ENCODE measurements around the gene LDHB.

The LDHB gene

GRCh38 chr12:21677204-21677603 lies 19.6 kb upstream of the LDHB start:
- no peak for TF ChIP-seq SIN3A (IDR thresholded peaks at IDR 0.05; ENCODE audit: borderline replicate concordance, insufficient read depth, low read length)
- TF ChIP-seq FOXP2 (optimal IDR thresholded peaks at IDR 0.05; ENCODE audit: borderline replicate concordance, extremely low read depth, extremely low read length, insufficient read depth) = no peak
- TF ChIP-seq POLR2AphosphoS5 (IDR thresholded peaks at IDR 0.05; ENCODE audit: low read depth, low read length) = no peak
- TF ChIP-seq REST (IDR thresholded peaks at IDR 0.05; ENCODE audit: insufficient read depth in 1 of 2, low read depth in 2 of 2, low read length in 2 of 2) = no peak
- no peak for TF ChIP-seq TAF1 (IDR thresholded peaks at IDR 0.05; ENCODE audit: borderline replicate concordance, insufficient read depth, low read length)

- TF ChIP-seq TAF1 (IDR thresholded peaks at IDR 0.05; ENCODE audit: borderline replicate concordance, insufficient read depth, low read length) (no peak), POLR2AphosphoS5 (IDR thresholded peaks at IDR 0.05; ENCODE audit: low read depth, low read length) (no peak), FOXP2 (optimal IDR thresholded peaks at IDR 0.05; ENCODE audit: borderline replicate concordance, extremely low read depth, extremely low read length, insufficient read depth) (no peak), REST (IDR thresholded peaks at IDR 0.05; ENCODE audit: insufficient read depth in 1 of 2, low read depth in 2 of 2, low read length in 2 of 2) (no peak), SIN3A (IDR thresholded peaks at IDR 0.05; ENCODE audit: borderline replicate concordance, insufficient read depth, low read length) (no peak)
Measured at GRCh38 chr12:21676776-21677175, 19.1 kb upstream of the LDHB start.

GRCh38 chr12:21675641-21676040 lies 18.0 kb upstream of the LDHB start:
- TF ChIP-seq REST (IDR thresholded peaks at IDR 0.05; ENCODE audit: insufficient read depth in 1 of 2, low read depth in 2 of 2, low read length in 2 of 2) (no peak), TAF1 (IDR thresholded peaks at IDR 0.05; ENCODE audit: borderline replicate concordance, insufficient read depth, low read length) (no peak), FOXP2 (optimal IDR thresholded peaks at IDR 0.05; ENCODE audit: borderline replicate concordance, extremely low read depth, extremely low read length, insufficient read depth) (no peak), POLR2AphosphoS5 (IDR thresholded peaks at IDR 0.05; ENCODE audit: low read depth, low read length) (no peak), SIN3A (IDR thresholded peaks at IDR 0.05; ENCODE audit: borderline replicate concordance, insufficient read depth, low read length) (no peak)

- TF ChIP-seq SIN3A (IDR thresholded peaks at IDR 0.05; ENCODE audit: borderline replicate concordance, insufficient read depth, low read length) = no peak
- no peak for TF ChIP-seq TAF1 (IDR thresholded peaks at IDR 0.05; ENCODE audit: borderline replicate concordance, insufficient read depth, low read length)
- TF ChIP-seq FOXP2 (optimal IDR thresholded peaks at IDR 0.05; ENCODE audit: borderline replicate concordance, extremely low read depth, extremely low read length, insufficient read depth) = no peak
Measured at GRCh38 chr12:21675096-21675495, 17.5 kb upstream of the LDHB start.

DNA sequence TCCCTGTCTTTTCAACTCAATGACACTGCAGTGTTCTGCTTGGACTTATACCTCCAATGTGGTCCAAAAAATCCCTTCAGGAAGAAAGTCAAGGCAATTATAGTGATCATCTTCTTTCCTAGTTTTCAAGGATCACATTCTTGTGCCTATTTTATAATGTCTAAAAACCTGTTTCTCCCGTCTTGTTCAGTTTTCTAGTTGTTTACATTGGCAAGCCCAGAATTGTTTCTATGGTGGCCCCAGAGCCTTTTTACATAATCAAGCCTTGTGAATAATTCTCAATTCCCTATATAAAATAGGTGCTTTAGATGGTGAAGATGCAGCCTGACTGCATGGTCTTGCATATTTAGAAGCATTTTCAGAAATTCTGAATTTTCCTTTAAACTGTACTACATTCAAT lies 14.5 kb upstream of the LDHB start:
- TF ChIP-seq FOXP2 (optimal IDR thresholded peaks at IDR 0.05; ENCODE audit: borderline replicate concordance, extremely low read depth, extremely low read length, insufficient read depth) (no peak), REST (IDR thresholded peaks at IDR 0.05; ENCODE audit: insufficient read depth in 1 of 2, low read depth in 2 of 2, low read length in 2 of 2) (no peak), TAF1 (IDR thresholded peaks at IDR 0.05; ENCODE audit: borderline replicate concordance, insufficient read depth, low read length) (no peak), POLR2AphosphoS5 (IDR thresholded peaks at IDR 0.05; ENCODE audit: low read depth, low read length) (no peak), SIN3A (IDR thresholded peaks at IDR 0.05; ENCODE audit: borderline replicate concordance, insufficient read depth, low read length) (no peak)

Data from PFSK-1 (cell line).